ENCODE results near the gene ADGRG6.

- TF ChIP-seq YY1 (IDR thresholded peaks at IDR 0.05; ENCODE audit: insufficient read depth, insufficient read length) = no peak
- no peak for TF ChIP-seq ZNF274 (IDR thresholded peaks at IDR 0.05; ENCODE audit: low read depth, low read length)
- no peak for TF ChIP-seq SUZ12 (IDR thresholded peaks at IDR 0.05; ENCODE audit: extremely low read depth, insufficient read depth, insufficient read length)
These were observed 115.5 kb downstream of the ADGRG6 start for GRCh38 chr6:142417331-142417750.

All from NT2/D1 (cell line).